HG03175 (cell line): Measurements from ENCODE around the gene USO1.
"Not testable (repeated sequence)": the region's sequence is repeated elsewhere in the genome, so short reads cannot be mapped to it uniquely, and the experiment has no call there.

Experiments used
- ATAC-seq: cut with Tn5 transposase; IDR thresholded peaks from one replicate; pipeline ENCODE4 v1.9.1; 2021; ENCODE audit warnings: mild to moderate bottlenecking, moderate library complexity; ENCODE audit not compliant: unreplicated experiment

Gene USO1

GRCh38 chr4:75714011-75714410 lies 10.4 kb upstream of the USO1 start:
- no peak for ATAC-seq

- no peak for ATAC-seq
Measured at GRCh38 chr4:75714704-75715103, 9.7 kb upstream of the USO1 start.

DNA sequence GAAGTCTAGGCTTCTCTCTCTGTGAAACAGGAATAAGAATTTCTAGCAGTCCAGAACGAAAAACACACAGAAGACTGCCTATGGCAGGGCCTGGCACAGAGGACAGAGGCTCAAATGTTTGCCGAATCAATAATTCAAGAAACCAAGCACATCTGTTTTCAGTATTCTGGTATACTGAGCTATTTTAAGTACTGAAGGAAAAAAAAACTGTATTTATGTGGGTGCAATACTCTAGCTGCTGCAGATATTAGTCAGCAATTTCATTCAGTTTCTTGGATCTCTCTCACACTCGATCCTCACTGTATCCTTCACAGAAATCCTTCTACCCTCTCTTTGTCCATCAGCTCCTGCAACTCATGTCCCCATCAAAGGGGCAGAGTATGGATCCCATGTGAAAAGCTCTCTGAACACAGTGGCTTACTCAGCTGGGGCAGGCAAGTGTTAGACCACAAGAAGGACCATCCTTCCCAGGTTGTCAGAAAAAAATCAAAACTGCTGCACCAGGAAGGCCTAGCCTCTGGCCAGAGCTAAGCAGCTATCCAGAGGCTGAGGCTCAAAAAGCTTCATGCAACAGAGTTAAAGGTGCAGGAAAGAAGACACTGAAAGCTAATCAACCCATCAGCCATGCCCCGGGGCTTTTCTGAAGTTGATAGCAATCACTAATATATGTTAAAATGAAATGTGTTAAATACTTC lies 9.1 kb upstream of the USO1 start:
- ATAC-seq, result no peak

DNA sequence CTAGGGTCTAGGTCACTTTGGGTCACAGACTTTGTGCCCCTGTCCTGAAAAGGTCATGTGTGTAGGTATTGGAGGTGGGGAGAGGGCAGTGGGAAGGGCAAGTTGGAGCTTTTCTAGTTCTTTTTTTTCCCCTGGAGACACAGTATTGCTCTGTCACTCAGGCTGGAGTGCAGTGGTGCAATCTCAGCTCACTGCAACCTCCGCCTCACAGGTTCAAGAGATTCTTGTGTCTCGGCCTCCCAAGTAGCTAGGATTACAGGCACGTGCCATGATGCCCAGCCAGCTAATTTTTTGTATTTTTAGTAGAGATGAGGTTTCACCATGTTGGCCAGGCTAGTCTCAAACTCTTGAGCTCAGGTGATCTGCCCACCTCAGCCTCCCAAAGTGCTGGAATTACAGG lies 8.3 kb upstream of the USO1 start:
- not testable (repeated sequence) for ATAC-seq

DNA sequence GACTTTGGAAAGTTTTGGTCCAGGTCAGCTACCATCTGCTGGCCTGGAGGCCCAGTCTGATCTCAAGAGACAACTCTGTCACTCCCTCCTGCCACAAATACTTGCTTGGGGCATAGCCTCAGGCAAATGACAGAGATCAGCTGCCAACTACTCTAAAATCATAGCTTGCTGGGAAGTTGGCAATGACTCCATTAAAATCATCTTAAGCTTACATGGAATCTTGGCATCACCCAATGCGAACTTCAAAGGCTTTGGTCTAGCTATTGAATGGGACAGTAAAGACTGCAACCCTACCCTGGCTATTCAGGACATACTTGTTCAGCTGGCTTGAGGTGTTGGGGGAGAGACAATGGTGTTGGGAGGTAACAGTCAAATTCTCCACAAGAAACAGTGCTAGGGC lies 7.0 kb upstream of the USO1 start:
- ATAC-seq, result no peak

DNA sequence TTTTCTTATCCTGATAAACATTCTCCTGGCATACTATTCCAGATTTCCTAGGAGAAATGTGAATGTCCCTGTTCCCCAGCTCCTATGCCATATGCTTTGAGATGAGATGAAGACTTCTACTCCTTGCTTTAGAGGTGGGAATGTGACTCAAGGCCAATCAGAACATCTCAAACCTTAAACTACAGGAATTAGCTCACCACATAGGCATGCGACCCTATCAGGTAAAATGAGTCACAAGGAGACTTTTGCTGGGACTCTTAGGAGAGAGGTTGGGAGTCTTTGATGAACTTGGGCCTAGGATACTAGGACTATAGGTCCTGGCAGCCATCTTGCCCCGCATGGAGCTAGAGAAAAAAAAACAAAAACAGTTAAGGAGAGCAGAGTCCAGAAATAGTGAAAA lies 5.8 kb upstream of the USO1 start:
- no peak for ATAC-seq

GRCh38 chr4:75722417-75722816 lies 2.0 kb upstream of the USO1 start:
- no peak for ATAC-seq

GRCh38 chr4:75723163-75724065 lies 963 bp upstream of the USO1 start:
- no peak for ATAC-seq

DNA sequence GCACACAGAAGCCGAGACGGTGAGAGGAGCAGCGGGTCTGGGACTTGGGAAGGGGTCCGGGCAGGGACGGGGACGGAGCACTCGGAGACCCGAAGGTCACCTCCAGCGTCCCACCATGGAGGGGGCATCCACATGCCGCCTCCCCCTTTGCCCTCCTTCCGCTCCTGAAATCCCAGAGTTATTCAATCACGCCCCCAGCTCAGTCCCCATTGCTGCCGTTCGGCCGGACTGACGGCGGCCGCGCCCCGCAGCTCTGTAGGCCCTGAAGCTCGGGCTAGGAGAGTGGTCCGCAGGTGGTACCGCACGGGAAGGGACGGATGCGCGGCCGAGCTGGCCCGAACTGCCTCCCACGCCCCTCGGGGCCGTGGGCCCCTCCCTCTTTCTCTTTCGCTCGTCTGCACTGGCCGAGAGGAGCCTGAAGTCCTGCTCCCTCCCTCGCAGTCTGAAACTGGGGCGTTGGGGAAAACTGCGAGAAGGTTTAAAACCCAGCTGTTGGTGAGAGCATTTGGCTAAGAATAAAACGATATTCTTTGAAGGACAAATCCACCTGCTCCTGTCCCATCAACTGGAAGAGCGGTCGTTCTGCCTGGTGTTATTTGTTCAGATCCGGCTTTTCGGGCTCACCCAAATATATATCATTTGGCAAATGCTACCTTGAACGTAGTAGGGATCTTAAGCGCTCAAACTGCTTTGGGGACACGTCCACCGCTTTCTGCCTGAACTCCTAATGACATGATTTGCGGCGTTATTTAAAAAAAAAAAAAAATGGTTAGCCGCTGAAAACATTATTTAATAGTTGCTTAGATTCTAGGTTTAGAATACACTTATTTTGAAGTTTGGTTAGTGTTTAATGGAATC lies 719 bp downstream of the USO1 start:
- ATAC-seq, result peak; percentile 62

DNA sequence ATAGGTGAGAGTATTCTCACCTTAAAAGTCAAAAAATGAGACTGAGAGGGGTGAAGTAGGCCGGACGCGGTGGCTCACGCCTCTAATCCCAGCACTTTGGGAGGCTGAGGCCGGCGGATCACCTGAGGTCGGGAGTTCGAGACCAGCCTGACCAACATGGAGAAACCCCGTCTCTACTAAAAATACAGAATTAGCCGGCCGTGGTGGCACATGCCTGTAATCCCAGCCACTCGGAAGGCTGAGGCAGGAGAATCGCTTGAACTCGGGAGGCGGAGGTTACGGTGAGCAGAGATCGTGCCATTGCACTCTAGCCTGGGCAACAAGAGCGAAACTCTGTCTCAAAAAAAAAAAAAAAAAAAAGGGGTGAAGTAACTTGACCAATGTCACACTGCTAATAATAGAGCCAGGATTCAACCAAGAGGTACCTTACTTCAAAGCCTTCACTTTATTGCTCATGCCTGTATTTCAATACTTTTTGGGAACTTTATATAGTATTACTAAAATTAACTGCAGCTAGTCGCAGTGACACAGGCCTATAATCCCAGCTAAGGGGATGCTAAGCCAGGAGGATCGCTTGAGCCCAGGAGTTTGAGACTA lies 1.7 kb downstream of the USO1 start:
- ATAC-seq, result not testable (repeated sequence)

DNA sequence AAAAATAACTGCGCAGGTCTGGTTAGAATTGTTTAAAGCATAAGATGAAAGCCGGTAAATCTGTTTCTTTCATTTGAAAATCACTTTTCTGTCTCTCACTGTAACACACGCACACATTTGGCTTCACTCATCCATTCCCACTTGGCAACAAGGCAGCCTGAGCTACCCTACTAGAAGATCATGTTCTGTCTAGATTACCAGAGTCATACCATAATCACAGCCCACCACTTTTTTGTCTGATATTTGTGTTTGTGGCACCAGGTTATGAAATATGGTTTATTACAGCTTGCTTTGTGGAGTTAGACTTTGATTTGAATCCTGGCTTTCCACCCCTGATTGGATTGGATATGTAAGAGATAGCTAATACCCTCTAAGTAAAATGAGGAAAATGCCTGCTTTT lies 2.2 kb downstream of the USO1 start:
- no peak for ATAC-seq

- no peak for ATAC-seq
Measured at GRCh38 chr4:75727073-75727472, 2.7 kb downstream of the USO1 start.

DNA sequence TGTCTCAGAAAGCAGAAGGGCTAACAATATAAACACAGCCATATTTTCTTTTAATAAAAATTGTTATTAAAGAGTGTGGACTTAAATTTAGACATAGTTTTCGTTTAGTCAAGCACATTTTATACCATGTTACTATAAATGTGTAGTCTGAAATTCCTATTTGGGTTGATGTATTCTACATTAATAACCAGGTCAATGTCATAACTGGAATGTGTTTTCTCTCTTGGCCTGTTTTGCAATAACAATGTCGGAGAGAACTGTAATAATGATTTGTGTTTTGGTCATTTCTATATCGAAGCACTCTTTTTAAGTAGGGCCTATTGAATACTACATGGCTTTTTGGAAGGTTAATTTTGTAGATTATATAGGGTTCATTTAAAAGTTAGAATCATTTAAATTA lies 5.5 kb downstream of the USO1 start:
- no peak for ATAC-seq

GRCh38 chr4:75733369-75733768 lies 9.0 kb downstream of the USO1 start:
- ATAC-seq, result no peak

- no peak for ATAC-seq
Measured at GRCh38 chr4:75735525-75735924, 11.1 kb downstream of the USO1 start.

DNA sequence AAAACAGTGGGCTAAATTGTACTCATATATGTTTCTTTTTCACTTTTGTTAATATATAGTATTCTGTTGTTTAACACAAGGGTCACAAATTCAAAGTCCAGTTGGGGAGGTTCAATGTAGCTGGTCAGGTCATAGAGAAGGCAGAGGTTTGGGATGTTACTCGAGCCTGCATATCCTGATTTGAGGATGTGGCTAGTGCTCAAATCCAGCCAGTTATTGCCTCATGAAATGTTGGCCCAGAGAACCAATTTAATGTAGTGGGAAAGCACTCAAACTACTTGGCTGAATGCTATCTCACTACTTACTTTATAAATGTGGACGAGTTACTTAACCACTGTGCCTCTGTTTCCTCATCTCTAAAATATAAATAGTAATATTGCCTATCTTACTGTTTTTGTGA lies 12.5 kb downstream of the USO1 start:
- no peak for ATAC-seq

GRCh38 chr4:75737398-75737797 lies 13.0 kb downstream of the USO1 start:
- no peak for ATAC-seq

DNA sequence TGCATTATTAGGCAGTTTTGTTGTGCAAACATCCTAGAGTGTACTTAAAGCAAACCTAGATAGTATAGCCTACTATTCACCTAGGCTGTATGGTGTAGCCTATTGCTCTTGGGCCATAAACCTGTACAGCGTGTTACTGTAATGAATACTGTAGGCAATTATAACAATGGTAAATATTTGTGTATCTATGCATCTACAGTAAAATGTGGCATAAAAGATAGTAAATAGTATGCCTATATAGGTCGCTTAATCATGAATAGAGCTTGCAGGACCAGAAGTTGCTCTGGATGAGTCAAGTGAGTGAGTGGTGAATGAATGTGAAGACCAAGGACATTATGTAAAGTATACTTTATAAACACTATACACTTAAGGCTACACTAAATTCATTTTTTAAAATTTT lies 16.6 kb downstream of the USO1 start:
- no peak for ATAC-seq

DNA sequence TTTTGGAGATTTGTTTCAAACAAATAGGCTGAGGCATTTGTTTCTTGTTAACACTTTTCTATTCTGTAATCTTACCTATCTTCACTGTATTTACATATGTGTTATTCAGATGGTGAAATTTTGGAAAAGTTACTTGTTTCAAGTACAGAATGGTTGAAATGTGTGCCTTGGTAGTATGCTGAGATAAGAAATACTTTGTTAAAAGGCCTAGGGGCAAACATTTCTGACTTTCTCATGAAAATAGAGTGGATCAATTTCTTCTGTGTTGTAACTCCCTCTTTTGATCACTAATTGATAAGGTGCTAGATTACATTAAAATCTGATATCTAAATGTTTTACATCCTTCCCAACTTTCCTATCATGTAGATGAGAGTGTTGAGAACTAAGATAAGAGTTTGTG lies 18.1 kb downstream of the USO1 start:
- no peak for ATAC-seq

- ATAC-seq, result no peak
Measured at GRCh38 chr4:75745161-75745560, 20.8 kb downstream of the USO1 start.

DNA sequence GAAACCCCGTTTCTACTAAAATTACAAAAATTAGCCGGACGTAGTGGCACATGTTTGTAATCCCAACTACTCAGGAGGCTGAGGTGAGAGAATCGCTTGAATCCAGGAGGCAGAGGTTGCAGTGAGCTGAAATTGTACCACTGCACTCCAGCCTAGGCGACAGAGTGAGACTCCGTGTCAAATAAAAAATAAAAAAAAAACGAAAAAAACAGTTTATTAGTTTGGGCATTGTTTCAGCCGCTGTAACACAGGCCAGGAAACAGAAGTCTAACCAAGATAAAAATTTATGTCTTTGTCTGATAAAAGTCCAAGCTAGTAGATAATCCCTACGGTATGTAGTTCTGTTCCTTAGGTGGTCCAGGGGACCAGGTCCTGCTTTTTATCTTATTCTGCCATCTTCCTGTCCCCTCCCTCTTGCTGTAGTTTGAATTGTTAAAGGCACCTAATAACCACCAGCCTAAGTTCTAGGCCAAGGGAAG lies 21.4 kb downstream of the USO1 start:
- ATAC-seq, result no peak
